Hepatocyte (in vitro differentiated cells): ENCODE results near the gene DPH1. TPM values are rescaled to one million over a fixed set of nuclear protein-coding genes. Genes with fewer than 3 reads are reported as not detected.

Experiments used
- DNase-seq: peaks from one replicate; pipeline ENCODE4 v3.0.0-alpha.2; 2016; ENCODE audit warnings: low spot score
- H2AFZ ChIP-seq: fragments of 200-600 bp; sonication (generic); 2 replicates; pipeline ENCODE4 v1.6.0; 2016; ENCODE audit warnings: antibody characterized with exemption, mild to moderate bottlenecking
- H3K27ac ChIP-seq: fragments of 200-600 bp; sonication (generic); 2 replicates; pipeline ENCODE4 v1.5.1; 2016; ENCODE audit warnings: mild to moderate bottlenecking
- H3K27me3 ChIP-seq: fragments of 200-600 bp; sonication (generic); 2 replicates; pipeline ENCODE4 v1.6.1; 2016
- H3K36me3 ChIP-seq: fragments of 200-600 bp; sonication (generic); replicated peaks from 2 replicates; pipeline ENCODE4 v1.5.1; 2016; ENCODE audit warnings: low read depth; ENCODE audit not compliant: insufficient read depth
- H3K4me1 ChIP-seq: fragments of 200-600 bp; sonication (generic); 2 replicates; pipeline ENCODE4 v1.5.1; 2016; ENCODE audit warnings: mild to moderate bottlenecking, moderate library complexity; ENCODE audit not compliant: insufficient read depth
- H3K4me2 ChIP-seq: fragments of 200-600 bp; sonication (generic); 2 replicates; pipeline ENCODE4 v1.6.0; 2016
- H3K4me3 ChIP-seq: fragments of 200-600 bp; sonication (generic); 2 replicates; pipeline ENCODE4 v1.5.1; 2016; ENCODE audit warnings: mild to moderate bottlenecking
- H3K79me2 ChIP-seq: fragments of 200-600 bp; sonication (generic); 2 replicates; pipeline ENCODE4 v1.6.0; 2017; ENCODE audit warnings: mild to moderate bottlenecking
- H3K9me2 ChIP-seq: fragments of 200-600 bp; sonication (generic); replicated peaks from 2 replicates; pipeline ENCODE4 v1.6.0; 2017; ENCODE audit warnings: mild to moderate bottlenecking; ENCODE audit not compliant: insufficient read depth
- H3K9me3 ChIP-seq: fragments of 200-600 bp; sonication (generic); 2 replicates; pipeline ENCODE4 v1.5.1; 2016; ENCODE audit warnings: low read depth, mild to moderate bottlenecking
- H4K20me1 ChIP-seq: fragments of 200-600 bp; sonication (generic); 2 replicates; pipeline ENCODE4 v1.6.0; 2016; ENCODE audit warnings: mild to moderate bottlenecking; ENCODE audit not compliant: insufficient read depth, poor library complexity, severe bottlenecking
- CTCF ChIP-seq: fragments of 200-600 bp; sonication (generic); IDR thresholded peaks from 2 replicates; pipeline ENCODE4 v1.5.1; 2016; ENCODE audit warnings: antibody characterized with exemption, mild to moderate bottlenecking; ENCODE audit not compliant: poor library complexity
- EZH2 ChIP-seq: fragments of 200-600 bp; sonication (generic); IDR thresholded peaks from 2 replicates; pipeline ENCODE4 v1.6.1; 2016; ENCODE audit warnings: antibody characterized with exemption, mild to moderate bottlenecking, borderline replicate concordance
- EZH2phosphoT487 ChIP-seq: fragments of 200-600 bp; sonication (generic); IDR thresholded peaks from one replicate; pipeline ENCODE4 v1.6.1; 2018; ENCODE audit warnings: antibody characterized with exemption, mild to moderate bottlenecking, low read depth, moderate library complexity; ENCODE audit not compliant: unreplicated experiment, severe bottlenecking
- WGBS: methylation state at CpG from one replicate; pipeline ENCODE4 v1.1.6; 2016; ENCODE audit warnings: low lambda C conversion rate; ENCODE audit errors: missing lambda C conversion rate; 5-methylcytosine and 5-hydroxymethylcytosine counted together
- polyA plus RNA-seq: library from polyadenylated mRNA; unstranded; fragments of >200 nt; fragmentation: Nextera tagmentation; extraction: Ambion mirVana; gene quantifications from 2 replicates; pipeline ENCODE4 v1.2.1, GENCODE V29; 2016
- total RNA-seq: library from RNA; depleted of rRNA; stranded (reverse); fragments of >200 nt; gene quantifications from 2 replicates; pipeline ENCODE4 v1.2.3, GENCODE V29; 2014

DPH1 gene
- total and polyA plus RNA-seq, 2 experiments from 2014 or later: 27.8 to 45.2 TPM

GRCh38 chr17:2090210-2090641, 60.3 kb downstream of the DPH1 start:
- DNase-seq: no peak
- Histone ChIP-seq H3K9me2 (no peaks in the 10 kb centered on the region), H2AFZ (no peak overlapping the region), H3K4me1 (peaks cover 35% of the 10 kb centered on the region), H3K79me2 (peaks cover 3% of the 10 kb centered on the region), H3K9me3 (no peaks in the 10 kb centered on the region), H3K27me3 (no peaks in the 10 kb centered on the region), H3K4me3 (no peak overlapping the region), H3K36me3 (no peaks in the 10 kb centered on the region), H3K27ac (peak overlapping the region; percentile 90), H4K20me1 (no peaks in the 10 kb centered on the region), H3K4me2 (no peak overlapping the region)
- no peak for TF ChIP-seq CTCF
- no peak for TF ChIP-seq EZH2
- TF ChIP-seq EZH2phosphoT487: no peak
- WGBS: 82% methylated on average over 5 of the region's 9 CpGs

- H3K27me3 ChIP-seq: no peaks in the 10 kb centered on the region
- WGBS: 64% methylated on average over 2 of the region's 2 CpGs
- DNase-seq: peak; percentile 86
- H3K4me1 ChIP-seq: peaks cover 31% of the 10 kb centered on the region
- H4K20me1 ChIP-seq: no peaks in the 10 kb centered on the region
- no peak overlapping the region for H2AFZ ChIP-seq
- no peak overlapping the region for H3K4me3 ChIP-seq
- H3K36me3 ChIP-seq: no peaks in the 10 kb centered on the region
- TF ChIP-seq EZH2phosphoT487: no peak
- TF ChIP-seq CTCF: peak; percentile 31
- H3K4me2 ChIP-seq: no peak overlapping the region
- no peaks in the 10 kb centered on the region for H3K9me3 ChIP-seq
- H3K79me2 ChIP-seq: peaks cover 3% of the 10 kb centered on the region
- H3K9me2 ChIP-seq: no peaks in the 10 kb centered on the region
- H3K27ac ChIP-seq: peak overlapping the region; percentile 90
Observed at GRCh38 chr17:2090804-2091534, 61.0 kb downstream of the DPH1 start.

GRCh38 chr17:2092253-2092652, 62.3 kb downstream of the DPH1 start:
- WGBS: 99% methylated on average over 4 of the region's 4 CpGs
- peaks cover 3% of the 10 kb centered on the region for H3K79me2 ChIP-seq
- H3K27ac ChIP-seq: no peak overlapping the region
- TF ChIP-seq EZH2phosphoT487: no peak
- TF ChIP-seq EZH2: no peak
- TF ChIP-seq CTCF: no peak
- no peak for DNase-seq
- H2AFZ ChIP-seq: no peak overlapping the region
- H3K9me2 ChIP-seq: no peaks in the 10 kb centered on the region
- H3K4me1 ChIP-seq: peaks cover 31% of the 10 kb centered on the region
- H3K27me3 ChIP-seq: no peaks in the 10 kb centered on the region
- no peaks in the 10 kb centered on the region for H3K9me3 ChIP-seq
- H3K4me2 ChIP-seq: no peak overlapping the region
- no peaks in the 10 kb centered on the region for H3K36me3 ChIP-seq
- no peaks in the 10 kb centered on the region for H4K20me1 ChIP-seq
- no peak overlapping the region for H3K4me3 ChIP-seq
